GM21360 (cell line): Measurements from ENCODE around the gene GNB5.

ENCODE experiments used
- ATAC-seq: cut with Tn5 transposase; IDR thresholded peaks from one replicate; pipeline ENCODE4 v1.9.1; 2021; ENCODE audit warnings: mild to moderate bottlenecking, moderate library complexity; ENCODE audit not compliant: unreplicated experiment

Gene GNB5

DNA sequence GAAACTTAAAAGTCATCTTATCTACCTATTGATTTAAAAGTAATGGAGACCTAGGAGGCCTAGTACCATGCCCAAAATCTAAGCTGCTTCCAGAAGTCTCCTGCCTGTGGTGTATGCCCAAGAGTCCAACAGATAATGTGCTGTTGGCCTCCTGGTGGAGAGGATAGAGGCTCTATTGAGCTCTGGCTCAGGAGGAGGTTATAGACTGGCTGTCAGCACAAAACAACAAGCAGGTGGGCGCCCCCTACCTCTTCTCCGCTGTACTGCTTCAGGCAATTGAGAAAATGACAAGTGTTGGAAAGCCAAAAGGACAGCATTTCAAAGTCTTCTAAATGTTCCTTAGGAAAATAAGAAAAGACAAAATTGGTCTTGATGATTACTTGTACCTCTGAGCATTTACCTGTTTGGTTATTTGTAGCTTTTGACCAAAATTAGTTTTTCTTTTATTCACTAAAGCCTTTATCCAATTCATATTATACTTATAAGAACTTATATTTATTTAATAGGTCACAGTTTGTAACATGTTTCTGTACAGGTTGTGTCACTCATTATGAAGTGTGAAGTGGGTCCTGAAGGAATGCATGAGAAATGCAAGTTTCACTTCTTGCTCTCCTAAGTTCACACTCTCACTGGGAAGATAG is 17.2 kb upstream of the GNB5 start:
- ATAC-seq, result peak; percentile 79

DNA sequence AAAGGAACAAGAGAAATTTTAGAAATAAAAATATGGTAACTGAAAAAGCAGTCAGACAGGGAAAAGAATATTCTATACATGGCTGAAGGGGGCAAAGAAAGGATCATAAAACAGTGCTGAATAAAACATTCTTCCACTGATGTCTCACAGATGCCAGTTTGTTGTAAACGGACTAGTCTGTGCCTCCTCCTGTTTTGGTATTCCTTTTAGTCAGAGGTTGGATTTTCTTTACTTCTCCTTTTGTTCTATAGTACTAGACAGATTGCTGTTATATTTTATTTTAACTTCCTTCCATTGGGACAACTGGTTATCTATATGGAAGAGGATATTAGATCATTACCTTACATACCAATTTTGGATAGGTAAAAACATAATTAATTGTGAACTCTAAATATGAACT is 16.0 kb upstream of the GNB5 start:
- no peak for ATAC-seq

DNA sequence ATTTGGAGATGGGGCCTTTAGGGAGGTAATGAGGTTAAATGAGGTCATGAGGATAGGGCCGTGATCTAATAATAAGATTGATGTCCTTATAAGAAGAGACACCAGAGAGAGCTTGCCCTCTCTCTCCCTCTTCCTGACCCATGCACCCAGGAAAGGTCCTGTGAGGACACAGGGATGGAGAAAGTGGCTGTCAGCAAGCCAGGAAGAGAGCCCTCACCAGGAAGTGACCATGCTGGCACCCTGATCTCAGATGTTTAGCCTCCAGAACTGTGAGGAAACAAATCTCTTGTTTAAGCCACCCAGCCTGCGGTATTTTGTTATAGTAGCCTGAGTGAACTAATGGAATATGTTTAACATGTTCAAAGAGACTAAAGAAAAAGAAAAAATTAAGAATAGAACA is 15.3 kb upstream of the GNB5 start:
- no peak for ATAC-seq

DNA sequence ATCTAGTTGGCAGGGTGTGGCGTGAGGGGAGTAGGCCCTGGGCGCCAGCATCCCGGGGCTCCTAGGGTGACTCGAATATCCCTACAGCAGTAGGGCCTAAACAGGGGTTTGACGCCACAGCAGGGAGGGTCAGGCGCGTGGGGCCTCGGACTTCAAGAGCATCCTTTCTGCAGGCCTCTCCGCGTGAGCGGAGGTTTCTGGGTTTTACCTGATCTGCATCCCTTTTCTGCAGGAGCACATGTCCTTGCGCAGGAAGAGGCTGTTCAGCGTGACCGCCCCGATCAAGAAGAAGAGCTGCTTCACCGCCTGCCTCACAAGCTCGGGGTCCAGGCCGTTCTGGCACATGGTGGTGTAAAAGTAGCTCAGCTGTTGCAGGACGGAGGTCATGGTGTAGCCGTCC is 13.5 kb upstream of the GNB5 start:
- ATAC-seq, result no peak

DNA sequence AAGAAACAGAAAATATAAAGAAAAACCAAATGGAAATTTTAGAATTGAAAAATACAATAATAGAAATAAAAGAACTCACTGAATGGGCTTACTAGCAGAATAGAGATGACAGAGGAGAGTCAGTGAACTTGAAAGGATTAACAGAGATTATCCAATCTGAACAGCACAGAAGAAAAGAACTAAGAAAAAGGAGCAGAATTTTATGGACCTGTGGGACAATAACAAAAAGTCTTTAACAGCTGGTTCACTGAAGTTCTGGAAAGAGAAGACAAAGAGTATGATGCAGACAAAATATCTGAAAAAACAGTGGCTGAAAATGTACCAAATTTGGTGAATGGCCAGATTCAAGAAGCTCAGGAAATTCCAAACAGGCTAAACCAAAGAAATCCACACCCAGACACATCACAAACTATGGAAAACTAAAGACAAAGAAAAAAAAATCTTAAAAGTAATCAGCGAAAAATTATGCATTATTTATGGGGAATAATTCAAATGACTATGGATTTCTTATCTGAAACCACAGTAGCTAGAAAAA is 9.7 kb upstream of the GNB5 start:
- no peak for ATAC-seq

DNA sequence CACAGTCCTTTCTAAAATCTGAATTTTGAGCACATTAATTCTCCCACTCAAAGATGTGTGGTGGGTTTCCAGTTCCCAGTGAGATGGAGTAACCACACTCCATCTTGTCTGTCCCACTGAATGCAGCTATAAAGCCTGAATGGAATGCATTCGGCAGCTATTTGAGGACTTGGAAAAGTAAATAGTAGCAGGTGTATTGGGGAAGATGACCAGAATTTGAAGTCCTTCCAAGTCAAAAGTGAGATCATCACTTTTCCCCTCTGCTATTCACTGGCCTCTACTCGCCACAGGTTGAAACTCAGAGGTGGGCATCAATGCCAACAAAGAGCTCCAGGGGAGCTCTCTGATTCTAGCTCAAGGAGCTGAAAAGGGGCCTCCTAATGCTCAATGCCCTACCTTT is 8.1 kb upstream of the GNB5 start:
- no peak for ATAC-seq

DNA sequence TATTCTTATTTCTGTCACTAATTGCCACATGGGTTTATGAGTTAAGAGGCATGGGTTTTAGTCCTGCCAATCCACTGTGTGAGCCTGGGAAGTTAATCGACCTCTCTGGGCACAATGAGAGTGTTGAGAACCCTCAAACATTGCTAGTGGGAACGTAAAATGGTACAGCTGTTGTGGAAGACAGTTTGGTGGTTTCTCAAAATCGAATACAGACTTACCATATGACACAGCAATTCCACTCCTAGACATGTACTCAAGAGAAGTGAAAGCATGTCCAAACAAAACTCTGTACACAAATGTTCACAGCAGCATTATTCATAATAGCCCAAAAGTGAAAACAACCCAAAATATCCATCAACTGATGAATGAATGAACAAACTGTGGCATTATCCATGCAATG is 5.7 kb upstream of the GNB5 start:
- ATAC-seq, result no peak

DNA sequence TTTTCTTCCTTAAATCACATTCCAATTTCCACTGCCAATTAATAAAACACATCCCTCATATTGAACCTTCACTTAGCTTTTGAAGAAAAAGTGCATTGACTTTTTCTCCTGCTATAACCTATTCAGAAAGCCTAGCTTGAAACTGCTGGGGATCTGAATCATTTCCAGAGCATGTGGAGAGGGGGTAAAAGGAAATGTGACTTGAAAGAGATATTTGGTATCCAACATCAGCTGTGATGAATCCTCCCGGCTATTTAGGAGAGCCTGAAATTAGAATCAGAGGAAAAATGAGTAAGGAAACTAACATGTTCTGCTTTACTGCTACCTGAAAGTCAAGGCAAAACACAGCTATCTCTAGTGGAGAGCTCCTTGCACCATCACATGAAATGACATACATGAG is 2.6 kb upstream of the GNB5 start:
- no peak for ATAC-seq

DNA sequence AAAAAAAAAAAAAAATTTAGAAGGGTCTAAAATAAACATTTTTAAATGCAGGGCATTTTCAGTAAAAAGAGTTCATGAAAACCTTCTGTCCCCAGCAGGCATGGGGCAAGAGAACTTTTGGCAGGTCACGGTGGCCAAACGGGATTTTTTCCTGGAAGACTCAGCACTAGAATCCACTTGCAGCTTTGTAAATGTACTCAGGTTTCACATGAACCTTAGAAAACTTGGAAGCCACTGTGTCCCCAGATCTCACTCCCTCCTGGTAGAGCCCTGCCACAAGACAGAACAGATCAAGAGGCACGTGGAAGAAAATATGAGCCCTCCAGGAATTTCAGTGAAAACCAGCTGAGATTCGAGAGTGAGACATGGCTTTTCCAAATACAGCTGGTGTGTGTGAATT is 2.1 kb upstream of the GNB5 start:
- no peak for ATAC-seq

DNA sequence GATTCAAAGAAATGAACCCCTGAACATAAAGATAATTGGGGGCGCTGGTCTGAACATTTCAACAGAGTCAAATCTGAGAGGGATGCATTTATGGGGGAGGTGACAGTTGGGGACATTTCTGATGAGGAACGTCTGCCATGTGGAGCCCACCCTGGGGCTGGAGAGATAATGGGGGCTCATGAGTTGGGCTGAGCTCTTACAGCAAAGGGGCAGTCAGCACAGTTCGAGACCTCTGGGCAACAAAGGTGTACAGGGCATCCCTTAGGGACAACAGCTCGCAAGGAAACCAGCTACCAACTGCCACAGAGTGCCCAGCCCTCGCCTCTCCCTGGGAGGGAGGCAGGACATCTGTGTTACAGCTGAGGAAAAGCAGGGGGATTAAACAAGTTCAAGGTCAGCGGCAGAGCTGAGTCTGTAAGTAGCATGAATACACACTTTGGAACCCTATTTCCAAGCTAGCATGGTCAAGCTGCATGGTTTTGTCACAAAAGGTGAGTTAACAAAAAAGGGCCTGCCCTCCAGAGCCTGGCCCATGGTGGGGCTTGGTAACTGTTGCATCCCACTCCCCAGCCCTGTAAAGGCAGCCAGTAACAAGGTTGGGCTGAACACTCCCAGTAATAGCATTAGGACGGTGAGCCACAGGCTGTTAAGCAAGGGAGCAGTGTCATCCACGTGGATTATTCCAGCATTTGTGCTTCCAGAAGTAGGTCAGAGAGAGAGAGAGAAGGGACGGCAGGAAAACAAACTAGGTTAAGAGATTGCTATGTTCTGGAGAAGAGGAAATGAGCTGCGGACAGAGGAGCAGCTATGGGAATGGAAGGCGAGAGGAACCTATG is 4.3 kb downstream of the GNB5 start:
- ATAC-seq, result no peak

DNA sequence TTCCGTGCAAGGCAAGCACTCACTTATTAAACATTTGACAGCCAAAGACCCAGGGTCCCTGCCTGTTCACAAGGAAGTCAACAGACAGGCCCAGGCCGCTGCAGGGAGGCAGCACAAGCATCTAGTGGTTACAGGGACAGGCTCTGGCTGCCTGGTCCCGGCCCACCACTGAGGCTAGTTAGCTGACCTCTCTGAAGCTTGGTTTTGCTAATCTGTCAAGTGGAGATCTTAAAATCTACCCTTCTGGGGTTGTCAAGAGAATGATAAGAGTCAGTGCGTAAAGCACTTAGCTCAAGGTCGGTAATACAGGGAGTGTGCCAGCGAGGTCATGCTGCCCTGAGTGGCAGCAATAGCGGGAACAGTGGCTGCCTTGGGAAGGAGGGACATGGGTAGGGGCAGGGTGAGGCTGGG is 6.0 kb downstream of the GNB5 start:
- no peak for ATAC-seq

DNA sequence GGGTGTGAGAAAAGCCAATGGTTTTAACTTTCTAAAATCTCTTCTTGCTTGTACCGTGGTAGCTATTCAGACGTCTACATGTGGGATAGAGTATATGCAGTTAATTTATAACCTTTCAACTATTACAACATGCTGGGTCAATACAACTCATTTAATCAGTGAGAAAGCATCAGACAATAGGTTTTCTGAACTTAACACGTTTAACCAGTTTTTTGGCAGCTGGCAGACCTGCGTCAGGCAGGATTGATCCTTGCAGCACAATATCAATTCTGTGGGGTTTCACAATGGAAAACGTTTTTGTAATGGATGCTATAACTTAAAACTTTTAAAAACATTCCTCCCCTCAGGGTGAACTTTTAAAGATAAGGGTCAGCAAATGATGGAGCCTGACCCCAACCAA is 6.5 kb downstream of the GNB5 start:
- no peak for ATAC-seq

DNA sequence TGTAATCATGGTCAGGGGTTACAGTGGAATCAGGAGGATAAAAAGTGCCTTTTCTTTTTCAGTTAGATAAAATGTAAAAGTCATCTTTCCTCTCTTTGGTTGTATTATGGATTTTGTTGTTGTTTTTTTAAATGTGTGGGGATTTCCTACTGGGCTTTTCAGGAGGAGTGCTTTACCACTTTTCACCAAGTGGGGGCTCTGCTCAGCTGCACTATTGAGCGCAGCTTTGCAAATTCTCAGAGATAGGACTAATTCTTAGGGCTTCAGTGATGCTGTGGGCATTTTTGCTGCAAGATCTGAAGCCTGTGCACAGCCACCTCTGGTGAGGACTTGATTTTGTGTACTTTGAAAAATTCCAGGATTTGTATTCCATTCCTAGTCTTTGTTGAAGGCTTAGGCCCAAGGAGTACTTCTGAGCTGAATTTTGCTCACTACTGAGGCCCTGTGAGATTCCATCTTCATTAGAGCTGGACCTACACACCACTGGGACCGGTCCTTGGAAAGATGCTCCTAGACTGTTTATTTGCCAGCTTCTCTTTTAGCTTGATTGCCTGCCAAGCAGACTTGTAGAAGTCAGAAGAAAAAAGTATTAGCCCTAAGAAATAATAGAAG is 7.5 kb downstream of the GNB5 start:
- no peak for ATAC-seq

DNA sequence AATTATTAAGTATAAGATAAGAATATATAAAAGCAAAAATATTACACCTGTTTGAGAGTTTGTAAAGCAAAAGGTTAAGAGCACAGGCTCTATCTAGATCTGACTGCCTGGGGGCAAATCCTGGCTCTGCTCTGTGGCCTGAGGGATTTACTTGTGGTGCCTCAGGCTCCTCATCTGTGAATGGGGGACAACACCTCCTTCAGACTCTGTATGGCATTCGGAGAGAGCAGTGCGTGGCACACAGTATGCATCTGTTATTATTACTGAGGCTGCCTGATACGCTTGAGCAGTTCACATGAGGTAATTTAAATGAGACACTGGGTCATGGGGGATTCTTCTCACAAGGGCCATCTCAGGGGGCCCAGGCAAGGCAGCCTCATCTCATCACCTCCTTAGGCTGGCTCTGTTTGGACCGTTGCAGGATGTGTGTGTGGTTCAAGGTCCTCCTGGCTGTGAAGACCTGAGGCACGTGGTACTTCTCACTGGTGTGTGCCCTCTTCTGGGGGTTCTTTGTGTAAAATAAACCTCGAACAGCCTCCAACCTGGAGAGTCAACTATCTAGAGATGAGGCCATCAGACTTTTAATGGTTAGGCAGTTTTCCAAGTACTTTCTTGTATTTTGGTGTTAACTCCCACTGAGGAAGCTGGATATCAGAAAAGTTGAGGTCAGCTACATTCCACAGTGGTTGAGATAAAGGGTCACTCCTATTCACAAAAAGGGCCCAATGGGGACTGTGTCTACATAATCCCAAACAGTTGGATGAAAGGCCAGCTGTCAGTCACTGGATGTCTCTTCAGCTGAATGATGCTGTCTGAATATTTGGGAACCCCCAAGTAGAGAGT is 9.0 kb downstream of the GNB5 start:
- ATAC-seq, result no peak

DNA sequence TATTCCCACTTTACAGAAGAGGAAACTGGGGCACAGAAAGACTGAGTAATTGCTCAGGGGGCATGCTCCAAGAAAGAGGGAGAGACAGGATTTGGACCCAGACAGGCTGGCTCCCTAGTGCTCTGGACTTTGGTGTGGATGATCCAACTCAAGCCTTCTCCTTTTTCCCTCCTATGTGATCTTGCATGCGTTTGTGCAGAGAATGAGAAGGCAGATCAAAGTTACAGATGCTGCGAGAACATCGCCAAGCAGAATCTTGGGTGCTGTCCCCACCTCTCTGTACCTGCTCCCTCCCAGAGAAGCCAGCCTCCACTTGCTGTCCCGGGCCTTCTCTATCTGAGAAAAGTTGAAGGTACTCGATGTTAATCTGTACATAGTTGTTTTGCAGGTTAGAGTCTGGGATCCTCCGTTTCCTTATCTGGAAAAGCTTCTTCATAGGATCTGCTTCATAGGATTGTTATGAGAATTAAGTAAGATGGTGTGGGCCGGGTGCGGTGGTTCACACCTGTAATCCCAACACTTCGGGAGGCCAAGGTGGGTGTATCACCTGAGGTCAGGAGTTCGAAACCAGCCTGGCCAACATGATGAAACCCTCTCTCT is 10.2 kb downstream of the GNB5 start:
- no peak for ATAC-seq

DNA sequence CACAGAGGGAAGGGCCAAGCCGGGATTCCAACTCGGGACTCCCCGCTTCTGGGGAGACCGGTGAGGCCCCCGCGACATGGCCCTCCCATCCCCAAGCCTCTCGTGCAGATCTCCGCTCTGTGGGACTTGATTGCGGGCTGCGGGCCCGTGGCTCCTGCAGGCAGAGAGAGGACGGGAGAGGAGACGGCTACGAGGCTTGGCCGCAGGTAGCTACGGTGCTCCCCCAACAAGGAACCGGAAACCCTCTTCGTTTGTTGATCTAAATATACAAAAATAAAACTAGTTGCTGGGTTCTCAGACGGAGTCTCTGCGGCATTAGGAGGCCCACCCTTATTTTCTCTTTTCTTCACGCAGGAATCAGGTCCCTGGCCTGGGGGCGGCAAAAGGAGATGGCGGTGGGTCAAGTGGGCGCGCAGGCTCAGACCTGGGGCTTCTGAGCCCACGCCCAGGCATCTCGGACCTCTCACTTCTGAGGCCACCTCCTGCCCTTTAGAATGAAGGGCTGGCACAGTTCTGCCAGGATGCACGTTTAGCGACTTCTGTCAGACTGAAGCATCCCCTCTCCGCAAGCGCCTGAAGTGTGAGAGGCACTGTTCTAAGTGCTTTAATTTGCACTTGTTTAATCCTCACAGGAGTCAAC is 10.9 kb downstream of the GNB5 start:
- ATAC-seq, result peak; percentile 22

DNA sequence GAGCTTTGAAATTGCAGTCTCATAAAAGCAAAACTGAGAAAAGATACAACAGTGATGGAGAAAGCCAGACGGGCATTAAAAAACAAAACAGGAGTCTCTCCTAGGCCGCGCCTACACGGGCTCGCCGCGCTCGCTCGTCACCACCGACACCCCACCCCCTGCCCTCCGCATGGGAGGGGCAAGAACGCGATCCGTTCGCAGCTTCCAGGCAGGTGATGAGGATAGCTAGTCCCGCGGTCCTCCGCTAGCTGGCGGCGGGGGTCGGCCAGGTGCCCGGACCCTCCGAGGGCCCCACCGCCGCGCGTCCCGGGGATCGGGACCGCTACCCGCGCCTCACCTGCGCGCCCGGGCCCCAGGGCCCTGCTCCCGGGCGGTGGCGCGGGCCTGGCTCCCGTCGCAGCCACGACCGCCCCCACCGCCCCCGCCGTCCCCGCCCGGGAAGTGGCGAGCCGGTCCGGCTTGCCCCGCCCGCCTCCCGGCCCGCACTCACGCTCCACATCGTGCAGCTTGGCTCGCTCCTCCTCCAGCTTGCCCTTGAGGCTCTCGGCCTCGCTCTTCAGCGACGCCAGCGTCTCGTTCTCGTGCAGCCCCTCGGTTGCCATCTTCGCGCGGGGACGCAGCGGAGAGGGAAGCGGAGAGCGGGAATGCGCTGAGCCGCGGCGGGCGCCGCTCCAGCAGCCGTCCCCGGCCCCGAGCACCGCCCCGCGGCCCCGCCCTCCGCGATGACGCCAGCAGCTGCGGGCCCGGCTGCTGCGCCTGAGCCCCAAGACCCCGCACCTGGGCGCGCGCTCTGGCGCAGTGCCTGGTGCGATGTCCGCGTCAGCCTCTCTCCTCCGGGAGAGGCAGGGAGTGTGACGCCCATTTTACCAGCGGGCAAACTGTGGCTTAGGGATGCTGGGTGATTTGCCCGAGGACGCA is 11.7 kb downstream of the GNB5 start:
- ATAC-seq, result peak; percentile 72

DNA sequence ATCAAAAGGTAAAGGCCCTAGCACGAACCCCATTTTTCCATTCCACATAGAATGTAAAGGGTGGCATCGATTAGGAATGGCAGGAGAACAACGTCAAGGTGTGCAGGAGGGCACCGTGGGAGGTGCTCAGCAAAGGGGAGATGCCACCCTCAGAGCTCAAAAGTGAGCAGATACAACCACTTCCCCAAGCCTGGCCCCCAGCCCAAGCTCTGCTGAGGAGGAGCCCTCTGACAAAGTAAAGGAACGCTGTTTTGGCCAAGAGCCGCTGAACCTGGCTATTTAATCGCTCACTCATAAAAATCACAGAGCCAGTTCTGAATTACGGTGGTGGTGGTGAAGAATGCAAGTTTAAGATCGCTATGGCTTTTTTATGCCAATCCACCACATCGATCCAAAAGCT is 12.4 kb downstream of the GNB5 start:
- ATAC-seq, result no peak

DNA sequence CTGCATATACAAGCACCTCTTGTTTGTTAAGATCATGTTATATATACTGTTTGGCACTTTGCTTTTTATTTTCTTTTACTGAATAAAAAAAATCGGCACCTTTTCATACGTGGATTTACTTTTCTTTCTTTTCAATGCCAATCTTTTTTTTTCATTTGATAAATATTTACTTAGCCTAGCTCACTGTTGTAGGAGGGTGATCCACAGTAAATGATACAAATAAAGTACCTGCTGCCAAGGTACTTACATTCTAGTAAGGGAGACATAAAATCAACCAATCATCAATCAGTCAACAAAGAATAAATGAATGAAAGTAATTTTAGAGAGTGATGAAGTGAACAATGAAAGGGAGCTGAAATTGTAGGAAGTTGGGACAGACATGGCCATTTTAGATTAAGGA is 18.3 kb downstream of the GNB5 start:
- no peak for ATAC-seq
